HG03575 (cell line): ENCODE measurements around the gene RHBDF2.
"Not testable (repeated sequence)": the region's sequence is repeated elsewhere in the genome, so short reads cannot be mapped to it uniquely, and the experiment has no call there.

ENCODE experiments used
- ATAC-seq: cut with Tn5 transposase; IDR thresholded peaks from one replicate; pipeline ENCODE4 v1.9.1; 2021; ENCODE audit not compliant: unreplicated experiment, insufficient number of reproducible peaks, low FRiP score; ENCODE audit errors: extremely low read depth

RHBDF2 gene

GRCh38 chr17:76538941-76539570 is 37.8 kb upstream of the RHBDF2 start:
- ATAC-seq = no peak

GRCh38 chr17:76538281-76538931 is 37.2 kb upstream of the RHBDF2 start:
- ATAC-seq = no peak

- ATAC-seq = no peak
Measured at GRCh38 chr17:76537578-76538280, 36.5 kb upstream of the RHBDF2 start, which contains the start of gene CYGB. TSS of gene CYGB (minus strand) at chr17:76537709. CDS start at chr17:76537542, 167 bp downstream.

GRCh38 chr17:76537288-76537577 is 36.0 kb upstream of the RHBDF2 start:
- no peak for ATAC-seq

- ATAC-seq = no peak
Measured at GRCh38 chr17:76536511-76537287, 35.5 kb upstream of the RHBDF2 start.

GRCh38 chr17:76535788-76536510 is 34.7 kb upstream of the RHBDF2 start:
- no peak for ATAC-seq

- ATAC-seq = no peak
Measured at GRCh38 chr17:76534831-76535732, 33.9 kb upstream of the RHBDF2 start.

- ATAC-seq = not testable (repeated sequence)
Measured at GRCh38 chr17:76533640-76534359, 32.6 kb upstream of the RHBDF2 start.

GRCh38 chr17:76532072-76532651 is 30.9 kb upstream of the RHBDF2 start:
- no peak for ATAC-seq

GRCh38 chr17:76531486-76532038 is 30.3 kb upstream of the RHBDF2 start:
- ATAC-seq = no peak

- ATAC-seq = no peak
Measured at GRCh38 chr17:76530811-76531485, 29.7 kb upstream of the RHBDF2 start.

- no peak for ATAC-seq
Measured at GRCh38 chr17:76530095-76530723, 29.0 kb upstream of the RHBDF2 start.

GRCh38 chr17:76529224-76530094 is 28.2 kb upstream of the RHBDF2 start:
- ATAC-seq = no peak

GRCh38 chr17:76528528-76529223 is 27.5 kb upstream of the RHBDF2 start:
- no peak for ATAC-seq

GRCh38 chr17:76528156-76528527 is 26.9 kb upstream of the RHBDF2 start:
- no peak for ATAC-seq
